Mucosa of gallbladder (tissue), 1 donor: ENCODE results near the gene SINHCAF. TPM values are rescaled to one million over a fixed set of nuclear protein-coding genes. Genes with fewer than 3 reads are reported as not detected.

ENCODE experiments used
- DNase-seq: peaks from one replicate; pipeline ENCODE4 v3.0.0-alpha.2; 2020; ENCODE audit warnings: low spot score
- total RNA-seq: library from RNA; stranded (reverse); gene quantifications from one replicate; pipeline ENCODE4 v1.2.1, GENCODE V29; 2021
- donor health status: DM: no; HTN: no; CAD: no.

Gene SINHCAF
- total RNA-seq, 1 donor from 2014 or later, result 73.3 TPM

DNA sequence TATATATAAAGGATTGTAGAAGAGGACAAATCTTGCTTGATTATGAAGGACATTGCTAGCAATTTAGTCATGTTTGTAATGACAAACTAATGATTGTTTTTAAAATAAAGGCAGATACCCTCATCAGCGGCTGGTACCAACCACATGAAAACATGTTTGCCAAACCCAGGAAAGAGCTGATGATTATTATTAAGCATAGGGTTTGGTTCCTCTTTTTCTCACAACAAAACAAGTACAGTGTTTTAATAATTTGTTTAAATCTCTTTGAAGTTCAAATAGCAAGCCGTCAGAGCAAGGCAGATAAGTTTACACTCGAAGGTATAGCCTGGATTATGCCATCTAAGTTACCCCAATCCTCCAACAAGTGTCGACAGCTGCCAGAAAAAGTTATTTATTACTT lies 5.3 kb upstream of the SINHCAF start:
- no peak for DNase-seq

DNA sequence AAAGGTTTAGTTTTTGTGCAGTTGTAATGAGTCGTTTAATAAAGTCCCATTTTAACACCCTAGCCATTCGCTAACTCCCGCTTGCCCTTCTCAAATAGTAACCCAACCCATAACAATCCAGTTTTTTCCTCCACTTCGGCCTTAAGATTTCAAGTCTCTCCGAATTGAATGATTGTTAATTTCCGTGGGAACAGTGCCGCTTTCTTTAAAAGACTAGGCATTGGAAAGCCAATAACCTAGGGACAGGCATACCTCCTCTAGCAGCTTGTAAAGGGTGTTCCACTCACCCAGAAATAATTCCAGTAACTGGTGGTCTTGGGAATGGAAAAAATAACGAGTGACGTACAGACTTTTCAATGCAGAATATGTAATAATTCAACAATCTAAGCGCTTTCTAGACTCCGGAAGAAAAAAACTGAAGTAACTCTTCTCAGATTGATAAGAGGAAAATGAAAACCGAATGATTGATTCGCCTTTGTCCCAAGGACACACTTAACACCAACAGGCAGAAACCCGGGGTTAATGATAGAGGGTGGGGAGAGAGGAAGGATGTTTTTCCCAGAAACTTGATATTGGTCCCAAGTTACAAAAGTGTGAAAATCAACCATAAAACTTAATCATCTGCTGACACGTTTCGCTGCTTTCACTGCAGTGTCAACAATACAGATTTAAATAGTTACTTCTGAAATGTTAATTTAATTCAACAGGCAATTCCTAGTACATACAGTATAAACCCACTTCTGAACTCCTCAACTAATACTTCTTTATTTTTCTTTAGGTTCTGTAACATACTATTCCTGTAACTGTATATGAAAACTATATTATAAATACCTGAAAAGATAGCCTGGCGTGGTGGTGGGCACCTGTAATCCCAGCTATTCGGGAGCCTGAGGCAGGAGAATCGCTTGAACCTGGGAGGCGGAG lies 1.0 kb upstream of the SINHCAF start:
- DNase-seq, result no peak

DNA sequence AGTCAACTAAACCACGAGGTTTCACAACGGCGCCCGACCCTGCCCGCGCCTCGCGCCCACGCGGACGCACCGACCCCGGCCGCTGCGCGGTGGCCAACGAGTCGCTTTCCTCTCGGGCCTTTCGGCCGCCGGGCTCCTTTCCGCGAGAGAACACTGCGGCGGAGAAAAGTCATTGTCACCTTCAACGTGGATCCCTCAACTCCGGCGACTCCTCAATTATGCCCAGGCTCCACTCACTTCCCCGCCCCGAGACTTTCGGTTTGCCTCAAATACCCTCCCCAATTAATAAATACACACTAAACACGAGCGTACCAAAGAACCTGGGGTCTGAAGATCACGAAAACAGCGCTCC lies 450 bp downstream of the SINHCAF start:
- DNase-seq, result no peak

DNA sequence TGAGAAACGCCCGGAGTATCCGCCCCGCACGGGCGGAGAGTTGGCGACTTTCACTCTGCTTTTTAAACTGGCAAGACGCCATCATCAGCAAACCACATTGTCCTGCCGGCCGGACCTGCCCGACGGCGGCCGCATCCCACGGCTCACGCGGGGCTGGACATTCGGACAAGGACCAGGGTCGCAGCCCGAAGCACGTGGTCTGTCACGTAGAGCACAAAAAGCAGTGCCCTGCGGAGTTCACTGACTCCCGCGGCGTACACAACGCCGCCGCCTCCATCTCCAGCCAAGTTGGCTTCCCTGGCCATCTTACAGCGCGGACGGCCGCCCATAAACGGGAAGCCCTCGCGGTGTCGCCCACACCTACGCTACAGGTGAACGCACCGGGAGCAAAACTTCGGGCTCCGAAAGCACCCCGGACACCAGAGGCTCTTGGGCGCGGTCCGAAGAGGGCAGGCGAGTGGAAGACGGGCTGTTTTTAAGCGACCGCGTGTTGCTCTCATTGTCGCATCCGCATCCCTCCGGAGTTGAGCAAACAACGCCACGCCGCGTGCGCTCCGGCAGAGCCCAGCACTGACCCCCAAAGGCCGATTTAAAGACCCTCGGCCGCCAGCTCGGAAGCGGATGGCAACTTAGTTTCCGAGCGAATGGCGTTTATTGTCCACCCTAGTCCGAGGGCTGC lies 966 bp downstream of the SINHCAF start:
- DNase-seq, result peak; percentile 52

DNA sequence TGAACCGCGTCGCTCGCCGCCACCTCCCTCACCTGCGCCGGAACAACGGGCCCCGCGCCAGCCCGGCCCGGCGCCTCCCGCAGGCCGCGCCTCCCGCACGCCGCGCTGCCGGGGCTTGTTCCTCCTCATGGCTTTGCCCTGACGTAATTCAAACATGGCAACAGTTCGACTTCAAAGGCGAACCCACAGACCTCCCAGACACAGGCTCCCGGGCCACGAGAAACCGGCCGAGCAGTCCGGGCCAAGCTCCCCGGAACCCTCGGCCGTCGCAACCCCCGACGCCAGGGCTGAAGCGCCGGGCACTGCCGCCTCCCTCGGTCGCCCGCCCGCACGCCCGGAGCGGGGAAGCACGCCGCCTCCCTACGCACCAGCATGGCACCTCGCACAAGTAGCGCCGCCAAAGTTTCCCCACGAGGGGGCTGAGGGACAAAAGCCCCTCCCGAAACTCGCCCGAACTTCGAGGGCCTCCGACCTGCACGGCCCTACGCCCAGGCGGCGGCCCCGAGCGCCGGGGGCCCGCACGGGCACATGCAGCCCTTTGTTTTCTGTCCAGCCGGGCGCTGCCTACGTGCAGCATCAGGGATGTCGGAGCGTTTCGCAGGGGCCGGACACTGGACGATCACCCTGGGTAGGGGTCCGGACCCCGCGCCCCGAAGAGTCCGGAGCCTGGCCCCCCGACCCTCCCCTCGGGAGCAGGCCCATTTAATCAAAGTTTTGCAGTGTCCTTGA lies 1.7 kb downstream of the SINHCAF start:
- peak; percentile 73 for DNase-seq

DNA sequence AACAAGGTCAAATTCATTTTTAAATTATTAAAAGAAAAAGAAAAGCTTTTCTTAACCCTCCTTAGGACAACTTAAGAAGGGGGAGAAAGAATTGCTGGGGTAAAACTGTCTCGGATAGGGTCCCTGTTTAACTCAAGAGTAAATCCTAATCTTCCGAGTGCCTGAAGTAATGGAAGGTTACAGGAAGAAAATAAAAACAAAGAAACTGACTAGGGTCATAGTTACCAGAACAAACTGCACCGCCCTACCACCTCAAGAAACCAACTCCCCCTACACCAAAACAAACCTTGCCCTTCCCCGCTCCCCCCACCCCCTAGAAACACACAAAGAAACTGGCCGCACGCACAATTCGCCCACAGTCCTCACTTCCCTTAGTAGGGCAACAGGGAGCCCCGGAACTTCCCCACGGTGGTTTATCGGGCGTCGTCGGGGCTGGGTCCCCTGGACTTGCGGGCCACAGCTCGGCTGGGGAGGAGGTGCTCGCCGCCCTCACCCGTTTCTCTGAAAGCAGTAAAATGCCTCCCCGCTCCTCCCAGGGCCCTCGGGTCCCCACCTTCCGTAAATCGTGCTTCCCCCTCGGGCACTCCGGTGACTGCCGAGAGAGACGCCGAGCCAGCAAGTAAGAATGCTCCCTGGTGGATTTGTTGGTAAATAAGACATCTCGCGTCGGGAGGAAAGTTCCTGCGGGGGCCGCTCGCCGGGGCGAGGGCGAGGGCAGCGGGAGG lies 2.4 kb downstream of the SINHCAF start:
- DNase-seq, result peak; percentile 25

DNA sequence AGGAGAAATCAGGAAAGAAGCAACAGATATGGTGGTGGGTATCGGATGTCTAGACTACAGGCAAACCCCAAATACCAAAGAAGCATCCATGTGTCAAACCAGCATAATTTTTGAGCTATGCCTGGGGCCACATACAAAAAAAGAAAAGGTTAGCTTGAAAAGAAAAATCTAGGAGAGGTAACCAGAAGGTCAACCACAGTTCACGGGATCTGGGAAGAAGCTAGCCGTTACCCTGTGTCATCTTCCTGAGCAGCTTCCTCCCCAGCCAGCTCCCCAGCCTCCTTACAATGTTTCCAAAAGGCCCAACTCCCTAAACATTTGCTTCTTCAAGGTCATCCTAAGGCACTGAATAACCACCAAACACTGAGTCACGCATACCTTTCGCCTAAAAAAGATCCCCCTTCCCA lies 3.1 kb downstream of the SINHCAF start:
- no peak for DNase-seq

DNA sequence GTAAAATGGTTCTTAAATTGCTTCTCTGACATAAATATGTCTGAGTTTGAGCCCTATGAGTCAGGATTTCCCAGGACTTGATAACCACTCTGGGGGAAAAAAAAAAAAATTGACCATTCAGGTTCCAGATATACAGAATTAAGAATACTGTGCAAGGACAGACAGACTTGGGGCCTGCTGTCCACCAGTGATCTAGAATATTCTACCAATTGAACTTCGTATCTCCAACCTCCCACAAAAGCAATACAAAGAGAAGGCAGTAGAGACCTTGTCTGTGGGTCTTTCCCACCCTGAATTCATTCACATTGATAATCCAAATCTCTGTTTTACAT lies 4.1 kb downstream of the SINHCAF start:
- DNase-seq, result no peak

DNA sequence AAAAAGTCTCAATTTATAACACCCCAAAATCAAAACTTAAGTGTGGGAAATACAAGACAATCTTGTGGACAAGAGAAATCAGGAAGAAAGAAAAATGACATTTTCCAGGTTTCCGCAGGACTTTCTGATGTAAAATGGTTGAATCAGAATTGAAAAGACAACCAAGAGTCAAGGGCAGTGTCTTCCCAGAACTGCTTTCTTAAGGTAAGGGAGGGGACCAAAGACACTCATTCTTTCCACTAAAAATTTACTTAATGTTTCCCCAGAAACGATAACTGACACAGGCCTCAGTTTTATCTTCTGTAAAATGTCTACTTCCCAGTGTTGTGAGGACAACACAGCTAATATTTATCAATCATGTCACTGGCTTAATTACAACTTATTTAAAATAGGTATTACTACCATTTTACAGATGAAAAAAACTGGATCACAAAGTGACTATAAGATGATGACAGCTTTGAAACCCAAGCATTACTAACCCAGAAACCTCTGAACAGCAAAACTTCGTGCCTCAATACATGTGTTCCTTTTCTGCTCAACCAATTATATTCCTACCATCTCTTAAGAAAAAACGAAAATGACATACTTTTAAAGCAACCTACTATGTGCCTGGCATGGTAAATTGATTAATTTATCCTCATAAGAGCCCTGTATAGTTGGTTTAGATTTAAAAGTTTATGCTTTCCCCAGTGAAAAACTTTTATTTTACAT lies 4.6 kb downstream of the SINHCAF start:
- no peak for DNase-seq

DNA sequence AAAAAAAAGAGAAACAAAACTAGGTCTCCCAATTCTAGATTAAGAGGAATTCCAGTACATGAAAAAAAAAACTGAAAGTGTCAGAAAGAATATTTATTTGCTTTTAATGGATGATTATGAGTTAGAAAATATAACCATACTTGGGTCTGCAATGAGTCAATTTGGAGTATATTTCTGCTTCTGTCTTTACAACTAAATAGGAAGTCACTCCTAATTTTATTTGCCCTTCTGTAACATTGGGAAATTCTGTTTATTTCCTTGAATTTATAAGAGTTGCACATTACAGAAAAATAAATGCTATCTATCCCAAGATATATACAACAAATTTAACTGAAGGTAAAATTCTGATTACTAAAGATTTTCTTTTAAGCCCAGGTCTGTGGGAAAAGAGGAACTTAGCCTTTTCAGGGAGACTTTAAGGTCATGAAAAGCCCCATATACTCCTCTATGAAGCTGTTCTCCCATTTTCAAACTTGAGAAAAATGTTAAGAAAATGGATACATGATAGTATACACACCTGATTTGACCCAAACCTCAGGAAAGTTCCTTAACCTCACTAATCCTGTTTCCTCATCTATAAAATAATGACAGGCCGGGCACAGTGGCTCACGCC lies 7.2 kb downstream of the SINHCAF start:
- no peak for DNase-seq

DNA sequence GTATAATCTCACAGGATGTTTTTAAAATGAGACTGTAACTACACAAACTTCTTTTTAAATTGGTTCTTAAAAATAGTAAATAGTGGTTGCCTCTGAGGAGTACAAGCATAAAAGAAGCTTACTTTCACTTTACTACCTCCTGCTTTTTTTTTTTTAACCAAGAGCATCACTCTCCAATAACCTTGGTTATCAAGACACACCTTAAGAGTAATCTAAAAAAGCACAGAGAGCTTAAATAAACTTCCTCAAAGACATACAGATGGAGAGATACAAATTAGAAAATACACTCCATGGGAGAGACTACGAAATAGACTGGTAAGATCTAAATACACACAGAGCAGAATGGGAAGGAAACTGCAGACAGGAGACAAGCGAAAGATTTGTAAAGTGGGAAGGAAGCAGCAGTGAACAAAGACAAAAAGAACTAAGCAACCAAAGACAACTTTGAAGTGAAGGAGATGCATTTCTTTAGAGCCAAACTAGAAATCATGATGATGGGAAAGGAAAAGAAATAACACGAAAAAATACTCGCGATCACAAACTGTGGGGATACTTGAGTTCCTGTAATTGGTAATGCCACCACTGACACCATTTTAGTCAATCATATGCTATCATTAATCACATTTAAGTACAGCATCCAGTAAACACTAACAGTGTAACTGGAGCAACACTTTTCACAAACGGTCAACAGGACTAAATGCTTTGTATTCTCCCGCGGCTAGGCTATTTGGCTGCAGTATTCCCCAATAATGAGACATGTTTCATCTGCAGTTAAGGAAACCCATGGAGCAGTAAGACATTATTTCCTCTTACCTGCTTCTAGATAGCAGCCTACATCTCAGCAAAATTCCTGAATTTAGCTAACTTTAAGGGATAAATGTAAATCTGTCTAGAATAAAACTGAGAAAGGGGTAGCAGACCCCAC lies 8.2 kb downstream of the SINHCAF start:
- DNase-seq, result no peak

DNA sequence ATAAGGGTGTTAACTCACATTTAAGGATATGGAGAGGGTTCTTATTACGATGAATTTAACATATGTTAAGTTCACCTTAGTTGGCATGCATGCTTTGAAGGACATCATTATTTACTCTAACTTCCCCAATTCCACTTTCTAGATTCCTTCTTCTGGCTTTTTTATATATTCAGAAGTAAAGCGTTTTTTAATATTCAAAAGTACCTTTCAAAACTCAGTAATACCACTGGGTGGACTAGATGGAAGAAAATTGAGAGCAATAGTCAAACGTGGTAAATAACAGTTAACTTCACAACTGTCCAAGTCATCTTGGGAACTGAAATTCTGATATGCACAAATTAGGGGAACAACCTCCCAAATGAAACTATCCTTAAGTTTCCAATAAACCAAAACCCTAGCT lies 9.1 kb downstream of the SINHCAF start:
- no peak for DNase-seq

DNA sequence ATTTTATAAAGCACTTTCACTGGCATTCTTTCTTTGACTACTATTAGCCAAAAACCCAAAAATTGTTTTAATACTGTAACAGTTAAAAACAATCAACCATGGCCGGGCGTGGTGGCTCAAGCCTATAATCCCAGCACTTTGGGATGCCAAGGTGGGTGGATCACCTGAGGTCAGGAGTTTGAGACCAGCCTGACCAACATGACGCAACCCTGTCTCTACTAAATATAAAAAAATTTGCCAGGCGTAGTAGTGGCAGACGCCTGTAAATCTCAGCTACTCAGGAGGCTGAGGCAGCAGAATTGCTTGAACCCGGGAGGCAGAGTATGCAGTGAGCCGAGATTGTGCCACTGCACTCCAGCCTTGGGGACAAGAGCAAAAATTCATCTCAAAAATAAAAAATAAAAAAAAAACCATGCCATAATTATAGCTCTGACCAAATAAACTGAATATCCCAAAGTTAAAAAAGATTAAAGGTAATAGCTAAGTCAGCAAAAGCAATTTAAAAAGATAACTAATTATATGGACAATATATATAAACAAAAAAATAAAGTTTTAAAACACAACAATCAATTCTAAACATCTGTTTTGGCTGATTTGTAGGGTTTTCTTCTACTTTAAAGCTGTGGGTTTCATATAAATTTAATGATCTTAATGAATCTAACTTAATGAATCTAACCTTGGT lies 10.0 kb downstream of the SINHCAF start:
- no peak for DNase-seq

DNA sequence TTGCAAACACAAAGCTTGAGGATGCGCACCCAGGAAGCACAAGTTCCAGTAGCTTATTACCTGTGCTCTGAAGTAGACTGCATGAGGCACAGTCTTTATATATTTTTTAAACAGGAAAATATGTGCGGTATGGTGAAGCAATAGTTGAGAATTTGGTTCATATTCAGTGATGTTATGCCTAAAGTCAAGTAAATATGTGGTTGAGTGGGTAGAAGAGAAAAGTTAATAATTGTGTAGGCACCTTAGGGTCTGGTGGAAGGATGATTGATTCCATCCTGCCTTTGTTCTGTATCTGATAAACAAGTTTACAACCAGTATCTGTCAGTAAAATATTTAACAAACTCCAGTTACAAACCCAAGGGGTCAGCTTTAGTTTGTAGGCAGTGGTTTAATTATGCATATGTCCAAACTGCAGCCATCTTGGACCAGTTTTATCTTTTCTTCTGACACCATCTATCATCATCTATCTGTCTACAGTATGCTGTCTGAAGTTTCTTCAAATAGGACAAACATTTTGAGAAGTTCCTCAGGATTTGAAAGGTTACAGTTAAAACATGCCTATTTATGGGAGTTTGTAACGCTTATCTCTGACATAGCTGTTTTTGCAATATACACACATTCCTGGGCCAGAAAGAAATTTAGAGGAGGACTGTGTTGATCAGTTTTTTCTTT lies 10.8 kb downstream of the SINHCAF start:
- DNase-seq, result no peak

DNA sequence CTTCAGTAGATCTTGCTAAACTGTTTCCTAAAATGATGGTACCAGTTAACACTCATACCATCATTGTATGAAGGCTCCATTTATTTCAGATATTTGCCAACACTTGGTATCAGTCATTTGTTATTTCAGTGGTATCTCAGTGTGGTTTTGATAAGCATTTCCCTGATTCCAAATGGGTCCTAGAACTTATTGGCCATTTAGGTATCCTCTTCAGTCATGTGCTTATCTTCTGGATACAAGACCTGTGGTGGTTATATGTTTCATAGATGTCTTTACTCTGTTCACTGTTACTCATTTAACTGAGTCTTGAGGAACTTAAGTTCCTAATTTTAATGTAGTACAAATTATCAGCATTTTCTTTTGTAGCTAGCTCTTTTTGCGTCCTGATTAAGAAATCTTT lies 13.5 kb downstream of the SINHCAF start:
- DNase-seq, result no peak

DNA sequence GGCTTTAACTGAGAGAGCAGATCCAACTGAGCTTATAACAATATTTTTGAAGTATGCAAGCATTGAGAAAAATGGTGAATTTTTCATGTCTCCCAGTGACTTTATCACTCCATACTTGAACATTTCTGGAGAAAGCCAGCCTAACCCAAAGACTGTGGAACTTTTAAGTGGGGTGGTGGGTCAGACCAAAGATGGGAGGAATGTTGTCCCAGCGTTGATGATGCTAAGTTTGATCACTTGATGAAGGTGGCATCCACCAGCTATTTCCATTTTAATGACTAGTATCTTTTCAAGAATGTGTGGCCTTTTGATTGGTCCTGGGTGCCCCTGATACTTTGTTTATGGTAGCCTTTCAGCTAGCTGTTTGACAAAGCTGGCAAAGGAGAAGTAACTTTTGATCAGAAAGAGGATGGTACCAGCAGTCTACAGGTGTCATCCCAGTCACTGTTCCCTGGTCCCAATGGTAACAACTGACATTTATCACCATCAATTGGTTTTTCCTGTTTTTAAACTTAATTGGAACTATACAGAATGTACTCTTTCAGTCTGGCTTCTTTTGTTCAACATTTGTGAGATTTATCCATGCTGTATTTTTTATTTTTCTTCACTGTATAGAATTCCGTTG lies 14.2 kb downstream of the SINHCAF start:
- no peak for DNase-seq

DNA sequence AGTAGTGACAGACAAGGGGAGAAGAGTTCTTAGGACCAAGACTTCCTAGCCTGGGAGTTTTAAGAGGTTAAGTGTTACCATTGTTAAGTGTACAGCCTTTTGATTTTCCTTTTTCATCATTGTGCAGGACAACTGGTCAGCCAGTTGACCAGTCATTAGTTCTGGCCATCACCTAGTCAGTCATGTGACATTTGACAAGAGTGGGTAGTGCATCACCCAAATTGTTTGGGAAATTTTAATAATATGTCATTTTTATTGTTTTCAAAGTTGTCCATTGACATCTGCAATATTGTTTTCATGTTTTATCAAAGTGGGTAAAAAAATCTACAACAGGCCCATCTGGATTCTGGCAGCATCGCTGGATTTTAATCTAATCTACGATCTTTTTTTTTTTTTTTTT lies 15.5 kb downstream of the SINHCAF start:
- DNase-seq, result no peak

DNA sequence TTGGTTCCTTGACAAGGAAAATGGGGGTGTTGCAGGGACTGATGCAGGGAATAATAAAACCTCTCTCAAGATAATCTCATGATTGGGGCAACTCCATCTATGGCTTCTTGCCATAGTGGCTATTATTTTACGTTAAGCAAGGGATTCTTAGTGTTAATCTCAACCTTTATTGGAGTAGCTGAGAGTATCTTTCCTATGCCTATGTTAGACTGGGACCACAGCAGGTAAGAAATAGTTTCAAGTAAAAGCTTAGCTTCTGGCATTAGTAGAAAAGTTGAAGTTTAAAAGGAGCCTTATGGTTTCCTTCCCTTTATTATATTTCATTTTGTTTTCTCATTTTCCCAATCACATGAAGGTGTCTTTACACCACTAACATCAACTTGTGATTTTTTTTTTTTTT lies 16.7 kb downstream of the SINHCAF start:
- DNase-seq, result no peak
